ENCODE measurements around the gene ARL4C. TPM values are rescaled to one million over a fixed set of nuclear protein-coding genes. Genes with fewer than 3 reads are reported as not detected.

The ARL4C gene
- total RNA-seq, 2 donors from 2014 or later: 1.8 to 4.9 TPM

DNA sequence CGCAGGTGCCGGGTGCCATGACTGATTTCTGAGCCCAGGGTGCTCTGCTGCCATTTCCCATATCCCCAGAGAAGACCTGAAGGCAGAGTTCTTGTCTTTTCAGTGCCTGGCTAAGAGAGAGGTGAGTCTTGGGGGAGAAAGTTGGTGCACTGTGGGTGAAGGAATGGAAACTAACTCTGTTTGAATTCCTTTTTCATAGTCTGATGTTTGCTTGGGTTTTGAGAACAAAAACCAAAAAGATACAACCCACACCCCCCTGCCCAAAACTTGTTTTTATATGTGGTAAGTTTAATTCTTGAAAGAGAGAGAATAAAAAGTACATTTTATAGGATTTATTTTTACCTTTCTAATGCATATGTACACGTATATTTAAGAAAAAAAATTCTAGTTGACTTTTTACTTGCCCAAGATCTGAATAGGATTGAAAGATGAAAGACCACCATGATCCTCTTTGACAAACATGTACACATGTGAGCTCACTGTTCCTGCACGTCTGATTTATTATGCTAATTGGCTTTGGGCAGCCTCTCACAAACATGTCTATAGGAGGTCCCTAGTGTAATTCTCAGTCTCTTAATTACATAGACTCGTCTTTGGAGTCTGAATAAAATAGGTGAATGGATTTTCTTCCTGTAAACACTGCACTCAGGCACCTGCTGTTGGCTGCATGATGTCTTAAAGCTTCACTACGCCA lies 46.3 kb downstream of the ARL4C start:
- no peak for DNase-seq
- no peaks in the 10 kb centered on the region for H3K36me3 ChIP-seq
- TF ChIP-seq, protein P1, sequence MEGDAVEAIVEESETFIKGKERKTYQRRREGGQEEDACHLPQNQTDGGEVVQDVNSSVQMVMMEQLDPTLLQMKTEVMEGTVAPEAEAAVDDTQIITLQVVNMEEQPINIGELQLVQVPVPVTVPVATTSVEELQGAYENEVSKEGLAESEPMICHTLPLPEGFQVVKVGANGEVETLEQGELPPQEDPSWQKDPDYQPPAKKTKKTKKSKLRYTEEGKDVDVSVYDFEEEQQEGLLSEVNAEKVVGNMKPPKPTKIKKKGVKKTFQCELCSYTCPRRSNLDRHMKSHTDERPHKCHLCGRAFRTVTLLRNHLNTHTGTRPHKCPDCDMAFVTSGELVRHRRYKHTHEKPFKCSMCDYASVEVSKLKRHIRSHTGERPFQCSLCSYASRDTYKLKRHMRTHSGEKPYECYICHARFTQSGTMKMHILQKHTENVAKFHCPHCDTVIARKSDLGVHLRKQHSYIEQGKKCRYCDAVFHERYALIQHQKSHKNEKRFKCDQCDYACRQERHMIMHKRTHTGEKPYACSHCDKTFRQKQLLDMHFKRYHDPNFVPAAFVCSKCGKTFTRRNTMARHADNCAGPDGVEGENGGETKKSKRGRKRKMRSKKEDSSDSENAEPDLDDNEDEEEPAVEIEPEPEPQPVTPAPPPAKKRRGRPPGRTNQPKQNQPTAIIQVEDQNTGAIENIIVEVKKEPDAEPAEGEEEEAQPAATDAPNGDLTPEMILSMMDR (IDR thresholded peaks at IDR 0.05): no peak
- H3K9ac ChIP-seq (ENCODE audit: low read depth in 2 of 2, low read length in 2 of 2): no peak overlapping the region
- intact Hi-C loops (cut with DNase I): no loop called here
- H3K4me3 ChIP-seq: no peak overlapping the region
- H3K9me3 ChIP-seq: no peaks in the 10 kb centered on the region
- no peaks in the 10 kb centered on the region for H3K27me3 ChIP-seq
- no peak overlapping the region for H3K27ac ChIP-seq
- H3K4me1 ChIP-seq: no peaks in the 10 kb centered on the region

DNA sequence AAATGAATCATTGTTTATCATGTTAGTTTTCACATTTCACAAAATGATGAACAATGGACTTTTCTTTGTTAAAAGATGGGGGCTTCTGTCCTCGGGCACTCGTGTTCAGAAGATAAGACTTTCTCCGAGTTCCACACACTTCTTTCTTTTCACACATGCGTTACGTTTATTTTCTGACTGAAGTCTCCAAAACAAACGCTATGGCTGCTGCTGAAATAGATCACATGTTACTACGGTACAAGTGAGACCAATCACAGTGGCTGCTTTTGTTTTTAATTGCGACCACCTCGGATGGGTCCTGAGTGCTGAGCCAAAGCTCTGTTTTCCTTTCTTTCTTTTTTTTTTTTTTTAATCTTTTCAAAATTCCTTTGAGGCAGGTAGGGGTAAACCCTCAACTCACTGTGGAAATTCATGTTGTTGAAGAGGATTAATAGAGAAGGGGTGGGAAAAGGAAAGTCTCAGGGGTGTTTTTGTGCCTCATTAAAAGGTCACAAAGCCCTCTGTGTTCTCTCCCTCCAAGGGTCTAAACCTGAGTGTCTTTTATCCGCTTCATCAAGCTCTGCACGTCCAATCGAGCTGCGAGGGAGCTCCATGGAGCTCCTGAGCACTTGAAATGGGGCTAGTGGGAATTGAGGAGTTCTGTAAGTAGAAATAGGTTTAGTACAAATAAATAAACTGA lies 48.2 kb downstream of the ARL4C start:
- TF ChIP-seq, protein P1 (IDR thresholded peaks at IDR 0.05): no peak
- Histone ChIP-seq H3K27ac (no peak overlapping the region), H3K36me3 (no peaks in the 10 kb centered on the region), H3K4me1 (no peaks in the 10 kb centered on the region), H3K9ac (ENCODE audit: low read depth in 2 of 2, low read length in 2 of 2) (no peak overlapping the region), H3K9me3 (no peaks in the 10 kb centered on the region), H3K27me3 (no peaks in the 10 kb centered on the region), H3K4me3 (no peak overlapping the region)
- intact Hi-C loops (cut with DNase I): no loop called here
- no peak for DNase-seq

DNA sequence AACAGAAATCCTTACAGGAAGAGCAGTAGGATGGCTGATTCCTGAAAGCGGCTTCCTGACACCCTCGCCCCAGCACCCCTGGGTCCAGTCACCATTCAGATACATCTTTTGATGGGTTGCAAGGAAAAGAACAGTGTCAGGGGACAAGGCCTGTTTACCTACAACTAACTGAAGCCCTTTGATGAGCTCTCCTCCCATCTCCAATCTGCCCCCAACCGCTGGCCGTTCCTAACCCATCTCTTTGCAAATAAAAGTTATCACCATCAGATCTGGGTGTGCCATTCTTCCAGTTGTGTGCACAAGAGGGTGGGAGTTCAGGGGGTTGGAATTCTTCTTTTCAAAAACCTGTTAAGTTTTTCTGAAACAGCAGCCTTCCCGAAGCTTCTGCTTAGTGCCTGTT lies 48.9 kb downstream of the ARL4C start:
- Histone ChIP-seq H3K4me1 (no peaks in the 10 kb centered on the region), H3K4me3 (no peak overlapping the region), H3K9ac (ENCODE audit: low read depth in 2 of 2, low read length in 2 of 2) (no peak overlapping the region), H3K27me3 (no peaks in the 10 kb centered on the region), H3K9me3 (no peaks in the 10 kb centered on the region), H3K27ac (no peak overlapping the region), H3K36me3 (no peaks in the 10 kb centered on the region)
- intact Hi-C loops (cut with DNase I): no loop called here
- TF ChIP-seq, protein P1 (IDR thresholded peaks at IDR 0.05): no peak
- no peak for DNase-seq

DNA sequence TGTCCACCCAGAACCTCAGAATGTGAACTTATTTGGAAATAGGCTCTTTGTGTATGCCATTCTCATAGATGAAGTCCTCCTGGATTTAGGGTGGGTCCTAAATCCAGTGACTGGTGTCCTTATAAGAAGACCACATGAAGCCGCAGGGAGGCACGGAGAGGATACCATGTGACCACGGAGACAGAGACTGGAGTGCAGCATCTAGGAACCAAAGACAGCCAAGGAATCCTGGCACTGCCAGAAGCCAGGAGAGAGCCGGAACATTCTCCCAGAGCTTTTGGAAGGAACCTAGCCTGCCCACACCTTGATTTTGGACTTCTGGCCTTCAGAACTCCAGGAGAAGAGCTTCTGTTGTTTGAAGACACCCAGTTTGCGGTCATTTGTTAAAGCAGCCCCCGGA lies 49.7 kb downstream of the ARL4C start:
- DNase-seq: no peak
- TF ChIP-seq, protein P1 (IDR thresholded peaks at IDR 0.05): no peak
- H3K4me1 ChIP-seq: no peaks in the 10 kb centered on the region
- intact Hi-C loops (cut with DNase I): no loop called here
- H3K9me3 ChIP-seq: no peaks in the 10 kb centered on the region
- no peaks in the 10 kb centered on the region for H3K27me3 ChIP-seq
- H3K36me3 ChIP-seq: no peaks in the 10 kb centered on the region
- H3K4me3 ChIP-seq: no peak overlapping the region
- peak overlapping the region; percentile 60 for H3K27ac ChIP-seq
- no peak overlapping the region for H3K9ac ChIP-seq (ENCODE audit: low read depth in 2 of 2, low read length in 2 of 2)

DNA sequence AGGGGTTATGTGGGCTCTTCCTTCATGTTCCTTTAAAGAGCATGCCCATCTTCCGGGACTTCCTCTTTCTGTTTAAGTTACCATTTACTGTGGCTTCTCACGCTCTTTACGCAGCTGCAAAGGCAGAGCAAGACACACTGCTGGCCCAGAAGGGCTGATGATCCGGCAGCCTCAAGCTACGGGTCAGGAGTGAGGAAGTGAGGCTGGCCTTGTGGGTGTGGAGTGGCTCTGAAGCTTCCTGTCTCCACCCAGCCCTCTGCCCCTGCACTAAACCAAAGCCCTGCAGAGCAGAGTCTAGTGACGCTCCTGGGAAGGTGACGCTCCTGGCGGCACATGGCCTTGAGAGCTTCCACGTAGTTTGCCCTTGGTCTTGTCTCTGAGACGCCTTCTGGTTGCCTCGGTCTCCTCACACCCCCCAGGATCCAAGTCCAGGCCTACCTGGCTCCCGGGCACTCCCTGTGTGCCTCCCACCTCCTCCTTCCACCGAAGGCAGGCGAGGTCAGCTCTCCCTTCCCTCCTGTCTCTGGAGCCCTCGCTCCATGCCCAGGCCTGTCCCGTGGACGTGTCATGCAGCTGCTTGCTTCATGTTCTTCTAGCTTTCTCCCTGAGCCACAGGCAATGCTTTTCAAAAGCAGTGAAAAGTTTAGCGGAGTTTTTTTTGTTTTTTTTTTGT lies 50.3 kb downstream of the ARL4C start:
- intact Hi-C loops (cut with DNase I): no loop called here
- Histone ChIP-seq H3K27ac (peak overlapping the region; percentile 60), H3K9me3 (no peaks in the 10 kb centered on the region), H3K9ac (ENCODE audit: low read depth in 2 of 2, low read length in 2 of 2) (peak overlapping the region; percentile 21 to 55), H3K4me3 (no peak overlapping the region), H3K36me3 (no peaks in the 10 kb centered on the region), H3K4me1 (no peaks in the 10 kb centered on the region), H3K27me3 (no peaks in the 10 kb centered on the region)
- TF ChIP-seq, protein P1 (IDR thresholded peaks at IDR 0.05): no peak
- DNase-seq: peak; percentile 49
